Cardiac fibroblast (primary cell): ENCODE measurements around the gene GRB10.

Experiments used
- DNase-seq, 2 donors: peaks; one replicate each; pipeline versions ENCODE4 v3.0.0 to v3.0.0-alpha.2; 2010; ENCODE audit warnings: low read depth in 2 of 2
- H3K4me3 ChIP-seq, 2 donors: replicated peaks in 1 of 2; 1 replicate in 1 of 2; 2 replicates in 1 of 2; pipeline ENCODE4 v1.5.1; 2011; ENCODE audit warnings: low read depth in 2 of 2, low read length in 2 of 2, mild to moderate bottlenecking in 2 of 2, moderate library complexity in 1 of 2
- TF ChIP-seq, protein P1 (sequence below): IDR thresholded peaks from one replicate; pipeline ENCODE4 v1.5.1; 2011; ENCODE audit warnings: low read depth, mild to moderate bottlenecking, low read length, inconsistent platforms

GRB10 gene

GRCh38 chr7:50625360-50625759, 157.3 kb downstream of the GRB10 start:
- no peak for DNase-seq
- TF ChIP-seq, protein P1, sequence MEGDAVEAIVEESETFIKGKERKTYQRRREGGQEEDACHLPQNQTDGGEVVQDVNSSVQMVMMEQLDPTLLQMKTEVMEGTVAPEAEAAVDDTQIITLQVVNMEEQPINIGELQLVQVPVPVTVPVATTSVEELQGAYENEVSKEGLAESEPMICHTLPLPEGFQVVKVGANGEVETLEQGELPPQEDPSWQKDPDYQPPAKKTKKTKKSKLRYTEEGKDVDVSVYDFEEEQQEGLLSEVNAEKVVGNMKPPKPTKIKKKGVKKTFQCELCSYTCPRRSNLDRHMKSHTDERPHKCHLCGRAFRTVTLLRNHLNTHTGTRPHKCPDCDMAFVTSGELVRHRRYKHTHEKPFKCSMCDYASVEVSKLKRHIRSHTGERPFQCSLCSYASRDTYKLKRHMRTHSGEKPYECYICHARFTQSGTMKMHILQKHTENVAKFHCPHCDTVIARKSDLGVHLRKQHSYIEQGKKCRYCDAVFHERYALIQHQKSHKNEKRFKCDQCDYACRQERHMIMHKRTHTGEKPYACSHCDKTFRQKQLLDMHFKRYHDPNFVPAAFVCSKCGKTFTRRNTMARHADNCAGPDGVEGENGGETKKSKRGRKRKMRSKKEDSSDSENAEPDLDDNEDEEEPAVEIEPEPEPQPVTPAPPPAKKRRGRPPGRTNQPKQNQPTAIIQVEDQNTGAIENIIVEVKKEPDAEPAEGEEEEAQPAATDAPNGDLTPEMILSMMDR, result no peak
- H3K4me3 ChIP-seq, result no peak overlapping the region

DNA sequence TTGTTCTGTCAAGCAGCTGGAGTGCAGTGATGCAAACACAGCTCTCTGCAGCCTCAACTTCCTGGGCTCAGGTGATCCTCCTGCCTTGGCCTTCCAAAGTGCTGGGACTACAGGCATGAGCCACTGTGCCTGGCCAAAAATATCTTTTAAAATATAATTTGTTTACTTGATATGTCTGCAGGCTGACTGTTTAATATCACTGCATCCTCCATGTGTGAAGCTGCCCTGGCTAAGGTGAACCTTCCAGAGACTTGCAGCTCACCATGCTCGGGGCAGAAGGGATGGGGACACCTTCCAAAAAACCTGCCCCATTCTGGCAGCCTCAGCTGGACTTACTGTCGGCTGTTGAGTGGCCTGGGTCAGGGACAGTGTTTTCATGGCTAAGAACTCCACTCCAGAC, 159.9 kb downstream of the GRB10 start:
- H3K4me3 ChIP-seq, result no peak overlapping the region
- DNase-seq, result no peak
- TF ChIP-seq, protein P1, result no peak

GRCh38 chr7:50621973-50622490, 160.7 kb downstream of the GRB10 start:
- no peak overlapping the region for H3K4me3 ChIP-seq
- TF ChIP-seq, protein P1, result no peak
- peak in 1 of 2 donors; percentile 47 for DNase-seq

- DNase-seq, result no peak
- no peak overlapping the region for H3K4me3 ChIP-seq
- TF ChIP-seq, protein P1, result no peak
These were observed 161.5 kb downstream of the GRB10 start for GRCh38 chr7:50621206-50621605.

GRCh38 chr7:50620433-50620832, 162.3 kb downstream of the GRB10 start:
- H3K4me3 ChIP-seq, result no peak overlapping the region
- TF ChIP-seq, protein P1, result no peak
- peak in 1 of 2 donors; percentile 35 for DNase-seq

- TF ChIP-seq, protein P1, result no peak
- H3K4me3 ChIP-seq, result no peak overlapping the region
- no peak for DNase-seq
These were observed 163.0 kb downstream of the GRB10 start for GRCh38 chr7:50619684-50620083.

- TF ChIP-seq, protein P1, result no peak
These were observed 164.4 kb downstream of the GRB10 start for GRCh38 chr7:50618281-50618680.

More at GRCh38 chr7:50618281-50618680, 164.4 kb downstream of the GRB10 start:
- DNase-seq, result no peak
- no peak overlapping the region for H3K4me3 ChIP-seq
